ENCODE measurements around the gene AMACR. TPM values are rescaled to one million over a fixed set of nuclear protein-coding genes. Genes with fewer than 3 reads are reported as not detected.

Gene AMACR
- total and polyA plus RNA-seq, 2 of the 13 experiments (the other 11 are each of a cell fraction or from before 2014, with no cell fraction given) = 8.9 to 19.7 TPM

DNA sequence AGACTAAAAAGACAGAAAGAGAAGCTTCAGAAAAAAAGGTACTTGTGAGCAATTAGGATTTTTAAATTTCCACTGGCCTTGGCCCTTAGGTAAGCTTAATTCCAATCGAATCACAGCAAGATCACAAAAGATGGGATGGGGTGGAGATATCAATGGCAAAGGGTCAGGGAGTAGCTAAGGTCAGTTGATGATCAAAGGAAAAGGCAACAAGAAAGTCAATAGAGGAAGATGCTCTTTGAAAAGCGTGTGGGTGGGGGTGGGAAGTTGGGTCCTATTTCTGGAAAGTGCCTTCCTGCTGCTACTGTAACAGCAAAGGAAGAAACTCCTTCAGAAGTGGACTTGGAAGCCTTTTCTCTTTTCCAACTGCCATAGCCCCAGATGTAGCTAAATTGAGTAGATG lies 27.9 kb upstream of the AMACR start (continued):
- no peak for TF ChIP-seq ZNF530 (CRISPR knock-in tag; IDR thresholded peaks at IDR 0.05; ENCODE audit: low read depth)
- no peak for TF ChIP-seq ZBTB37 (CRISPR knock-in tag; IDR thresholded peaks at IDR 0.05)
- TF ChIP-seq THAP11 (CRISPR knock-in tag; IDR thresholded peaks at IDR 0.05) = peak; percentile 51
- TF ChIP-seq RXRA (CRISPR knock-in tag; IDR thresholded peaks at IDR 0.05) = peak; percentile 54; the same call in 1 of the 2 replicates
- TF ChIP-seq, protein P1, sequence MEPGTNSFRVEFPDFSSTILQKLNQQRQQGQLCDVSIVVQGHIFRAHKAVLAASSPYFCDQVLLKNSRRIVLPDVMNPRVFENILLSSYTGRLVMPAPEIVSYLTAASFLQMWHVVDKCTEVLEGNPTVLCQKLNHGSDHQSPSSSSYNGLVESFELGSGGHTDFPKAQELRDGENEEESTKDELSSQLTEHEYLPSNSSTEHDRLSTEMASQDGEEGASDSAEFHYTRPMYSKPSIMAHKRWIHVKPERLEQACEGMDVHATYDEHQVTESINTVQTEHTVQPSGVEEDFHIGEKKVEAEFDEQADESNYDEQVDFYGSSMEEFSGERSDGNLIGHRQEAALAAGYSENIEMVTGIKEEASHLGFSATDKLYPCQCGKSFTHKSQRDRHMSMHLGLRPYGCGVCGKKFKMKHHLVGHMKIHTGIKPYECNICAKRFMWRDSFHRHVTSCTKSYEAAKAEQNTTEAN (CRISPR knock-in tag; conservative IDR thresholded peaks at IDR 0.05) = no peak
- peak; percentile 96 to 98 for TF ChIP-seq NR2F1 (CRISPR knock-in tag; IDR thresholded peaks at IDR 0.05)
- TF ChIP-seq ZNF629 (CRISPR knock-in tag; conservative IDR thresholded peaks at IDR 0.05) = no peak
- TF ChIP-seq, protein P2, sequence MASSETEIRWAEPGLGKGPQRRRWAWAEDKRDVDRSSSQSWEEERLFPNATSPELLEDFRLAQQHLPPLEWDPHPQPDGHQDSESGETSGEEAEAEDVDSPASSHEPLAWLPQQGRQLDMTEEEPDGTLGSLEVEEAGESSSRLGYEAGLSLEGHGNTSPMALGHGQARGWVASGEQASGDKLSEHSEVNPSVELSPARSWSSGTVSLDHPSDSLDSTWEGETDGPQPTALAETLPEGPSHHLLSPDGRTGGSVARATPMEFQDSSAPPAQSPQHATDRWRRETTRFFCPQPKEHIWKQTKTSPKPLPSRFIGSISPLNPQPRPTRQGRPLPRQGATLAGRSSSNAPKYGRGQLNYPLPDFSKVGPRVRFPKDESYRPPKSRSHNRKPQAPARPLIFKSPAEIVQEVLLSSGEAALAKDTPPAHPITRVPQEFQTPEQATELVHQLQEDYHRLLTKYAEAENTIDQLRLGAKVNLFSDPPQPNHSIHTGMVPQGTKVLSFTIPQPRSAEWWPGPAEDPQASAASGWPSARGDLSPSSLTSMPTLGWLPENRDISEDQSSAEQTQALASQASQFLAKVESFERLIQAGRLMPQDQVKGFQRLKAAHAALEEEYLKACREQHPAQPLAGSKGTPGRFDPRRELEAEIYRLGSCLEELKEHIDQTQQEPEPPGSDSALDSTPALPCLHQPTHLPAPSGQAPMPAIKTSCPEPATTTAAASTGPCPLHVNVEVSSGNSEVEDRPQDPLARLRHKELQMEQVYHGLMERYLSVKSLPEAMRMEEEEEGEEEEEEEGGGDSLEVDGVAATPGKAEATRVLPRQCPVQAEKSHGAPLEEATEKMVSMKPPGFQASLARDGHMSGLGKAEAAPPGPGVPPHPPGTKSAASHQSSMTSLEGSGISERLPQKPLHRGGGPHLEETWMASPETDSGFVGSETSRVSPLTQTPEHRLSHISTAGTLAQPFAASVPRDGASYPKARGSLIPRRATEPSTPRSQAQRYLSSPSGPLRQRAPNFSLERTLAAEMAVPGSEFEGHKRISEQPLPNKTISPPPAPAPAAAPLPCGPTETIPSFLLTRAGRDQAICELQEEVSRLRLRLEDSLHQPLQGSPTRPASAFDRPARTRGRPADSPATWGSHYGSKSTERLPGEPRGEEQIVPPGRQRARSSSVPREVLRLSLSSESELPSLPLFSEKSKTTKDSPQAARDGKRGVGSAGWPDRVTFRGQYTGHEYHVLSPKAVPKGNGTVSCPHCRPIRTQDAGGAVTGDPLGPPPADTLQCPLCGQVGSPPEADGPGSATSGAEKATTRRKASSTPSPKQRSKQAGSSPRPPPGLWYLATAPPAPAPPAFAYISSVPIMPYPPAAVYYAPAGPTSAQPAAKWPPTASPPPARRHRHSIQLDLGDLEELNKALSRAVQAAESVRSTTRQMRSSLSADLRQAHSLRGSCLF (CRISPR knock-in tag; IDR thresholded peaks at IDR 0.05; ENCODE audit: borderline replicate concordance) = no peak
- TF ChIP-seq U2AF2 (IDR thresholded peaks at IDR 0.05; ENCODE audit: low read depth, low read length) = no peak
- TF ChIP-seq ZNF329 (CRISPR knock-in tag; IDR thresholded peaks at IDR 0.05; ENCODE audit: low read depth) = no peak
- TF ChIP-seq EP300 (IDR thresholded peaks at IDR 0.05; ENCODE audit: low read depth in 2 of 2, low read length in 2 of 2) = peak in 1 of 2 experiments; percentile 91; a peak in 2 of 4 replicates
- TF ChIP-seq EP300 (CRISPR knock-in tag; IDR thresholded peaks at IDR 0.05; ENCODE audit: borderline replicate concordance) = peak; percentile 44; the same call in 1 of the 2 replicates
- TF ChIP-seq TCF7L2 (IDR thresholded peaks at IDR 0.05; ENCODE audit: low read depth, low read length) = peak; percentile 70; the same call in 1 of the 2 replicates
- TF ChIP-seq PATZ1 (CRISPR knock-in tag; IDR thresholded peaks at IDR 0.05) = peak; percentile 43; the same call in 1 of the 2 replicates
- TF ChIP-seq BCL6 (CRISPR knock-in tag; IDR thresholded peaks at IDR 0.05) = peak; percentile 84
- TF ChIP-seq ZNF564 (CRISPR knock-in tag; IDR thresholded peaks at IDR 0.05) = no peak
- TF ChIP-seq FOXP4 (CRISPR knock-in tag; IDR thresholded peaks at IDR 0.05) = peak; percentile 90
- no peak for TF ChIP-seq HNRNPK (IDR thresholded peaks at IDR 0.05; ENCODE audit: low read depth, low read length, poor library complexity, severe bottlenecking)
